ENCODE data around the gene MTA1.

The MTA1 gene

DNA sequence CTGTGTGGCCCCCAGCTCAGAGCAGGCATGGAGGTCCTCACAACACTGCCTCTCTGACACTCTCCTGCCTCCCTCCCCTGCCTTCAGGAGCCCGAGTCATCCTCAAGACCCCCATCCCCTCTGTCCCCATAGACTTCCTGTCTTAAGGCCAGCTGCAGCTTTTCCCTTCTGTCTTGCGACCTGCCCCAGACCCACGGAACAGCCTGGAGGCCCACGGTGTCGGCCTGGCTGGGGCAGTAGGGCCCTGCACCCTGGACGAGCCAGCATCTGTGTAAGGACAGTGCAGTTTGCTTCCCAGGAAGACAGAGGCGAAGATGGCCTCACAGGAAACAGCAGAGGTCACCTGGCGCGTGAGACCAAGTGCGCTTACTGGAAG, 81.1 kb downstream of the MTA1 start:
- intact Hi-C loops (cut with DNase I; ENCODE audit: low total_unique reads), result no loop called here
- Histone ChIP-seq H3K36me3 (peaks cover 10 to 20% (median 16%) of the 10 kb centered on the region in 3 donors), H3K27me3 (no peaks in the 10 kb centered on the region), H3K27ac (no peak overlapping the region), H3K4me3 (no peak overlapping the region), H3K9me3 (no peaks in the 10 kb centered on the region), H3K4me1 (peaks cover 0 to 6% (median 0%) of the 10 kb centered on the region in 4 donors)
- TF ChIP-seq, protein P1, sequence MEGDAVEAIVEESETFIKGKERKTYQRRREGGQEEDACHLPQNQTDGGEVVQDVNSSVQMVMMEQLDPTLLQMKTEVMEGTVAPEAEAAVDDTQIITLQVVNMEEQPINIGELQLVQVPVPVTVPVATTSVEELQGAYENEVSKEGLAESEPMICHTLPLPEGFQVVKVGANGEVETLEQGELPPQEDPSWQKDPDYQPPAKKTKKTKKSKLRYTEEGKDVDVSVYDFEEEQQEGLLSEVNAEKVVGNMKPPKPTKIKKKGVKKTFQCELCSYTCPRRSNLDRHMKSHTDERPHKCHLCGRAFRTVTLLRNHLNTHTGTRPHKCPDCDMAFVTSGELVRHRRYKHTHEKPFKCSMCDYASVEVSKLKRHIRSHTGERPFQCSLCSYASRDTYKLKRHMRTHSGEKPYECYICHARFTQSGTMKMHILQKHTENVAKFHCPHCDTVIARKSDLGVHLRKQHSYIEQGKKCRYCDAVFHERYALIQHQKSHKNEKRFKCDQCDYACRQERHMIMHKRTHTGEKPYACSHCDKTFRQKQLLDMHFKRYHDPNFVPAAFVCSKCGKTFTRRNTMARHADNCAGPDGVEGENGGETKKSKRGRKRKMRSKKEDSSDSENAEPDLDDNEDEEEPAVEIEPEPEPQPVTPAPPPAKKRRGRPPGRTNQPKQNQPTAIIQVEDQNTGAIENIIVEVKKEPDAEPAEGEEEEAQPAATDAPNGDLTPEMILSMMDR (IDR thresholded peaks at IDR 0.05), result no peak
- peak in 1 of 2 donors; percentile 61 for DNase-seq

DNA sequence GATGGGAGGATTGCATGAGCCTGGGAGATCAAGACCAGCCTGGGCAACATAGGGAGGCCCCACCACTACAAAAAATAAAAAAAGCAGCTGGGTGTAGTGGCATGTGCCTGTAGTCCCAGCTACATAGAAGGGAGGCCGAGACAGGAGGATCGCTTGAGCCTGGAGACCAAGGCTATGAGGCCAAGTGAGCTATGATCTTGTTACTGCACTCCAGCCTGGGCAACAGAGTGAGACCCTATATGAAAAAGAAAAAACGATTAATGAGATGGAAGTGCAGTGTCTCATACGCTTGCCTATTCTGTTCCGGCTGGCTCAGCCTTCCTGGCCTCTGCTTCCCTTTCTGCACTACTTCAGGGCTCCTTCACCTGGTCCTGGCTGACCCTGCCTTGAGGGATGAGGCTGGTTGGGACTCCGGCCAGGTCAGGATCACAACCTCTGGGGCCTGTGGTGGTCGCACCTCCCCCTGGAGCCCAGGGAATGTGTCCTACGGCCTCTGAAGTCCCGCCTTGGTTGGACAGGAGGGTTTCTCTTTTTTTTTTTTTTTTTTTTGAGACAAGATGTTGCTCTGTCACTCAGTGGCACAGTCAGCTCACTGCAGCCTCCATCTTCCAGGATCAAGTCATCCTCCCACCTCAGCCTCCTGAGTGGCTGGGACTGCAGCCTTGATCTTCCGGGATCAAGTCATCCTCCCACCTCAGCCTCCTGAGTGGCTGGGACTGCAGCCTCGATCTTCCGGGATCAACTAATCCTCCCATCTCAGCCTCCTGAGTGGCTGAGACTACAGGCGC, 82.1 kb downstream of the MTA1 start:
- H3K36me3 ChIP-seq, result peaks cover 10 to 20% (median 16%) of the 10 kb centered on the region in 3 donors
- DNase-seq, result peak in 1 of 2 donors; percentile 52
- H3K4me3 ChIP-seq, result no peak overlapping the region
- H3K4me1 ChIP-seq, result no peaks in the 10 kb centered on the region
- H3K27ac ChIP-seq, result no peak overlapping the region
- H3K9me3 ChIP-seq, result no peaks in the 10 kb centered on the region
- no peaks in the 10 kb centered on the region for H3K27me3 ChIP-seq
- intact Hi-C loops (cut with DNase I; ENCODE audit: low total_unique reads), result no loop called here
- TF ChIP-seq, protein P1 (IDR thresholded peaks at IDR 0.05), result no peak

GRCh38 chr14:105502446-105503295, 83.0 kb downstream of the MTA1 start:
- no peaks in the 10 kb centered on the region for H3K27me3 ChIP-seq
- peaks cover 10 to 18% (median 14%) of the 10 kb centered on the region in 3 donors for H3K36me3 ChIP-seq
- no peaks in the 10 kb centered on the region for H3K9me3 ChIP-seq
- peak in 1 of 2 donors; percentile 53 for DNase-seq
- TF ChIP-seq, protein P1 (IDR thresholded peaks at IDR 0.05), result no peak
- H3K4me3 ChIP-seq, result no peak overlapping the region
- no peaks in the 10 kb centered on the region for H3K4me1 ChIP-seq
- H3K27ac ChIP-seq, result no peak overlapping the region
- intact Hi-C loops (cut with DNase I; ENCODE audit: low total_unique reads), result no loop called here

DNA sequence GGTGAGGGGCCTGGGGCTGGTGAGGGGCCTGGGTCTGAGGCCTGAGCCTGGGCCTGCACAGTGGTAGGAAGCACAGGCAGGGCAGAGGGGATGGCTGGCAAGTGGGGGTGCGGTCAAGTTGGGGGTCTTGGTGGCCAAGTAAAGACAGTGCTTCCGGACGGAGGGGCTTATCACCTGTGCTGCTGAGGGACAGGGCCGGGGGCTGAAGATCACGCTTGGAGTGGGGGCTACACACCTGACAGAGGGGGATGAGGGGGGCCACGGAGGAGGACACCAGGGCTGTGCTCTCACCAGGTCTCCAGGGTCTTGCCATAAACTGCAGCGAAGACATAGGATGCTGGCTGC, 83.6 kb downstream of the MTA1 start:
- TF ChIP-seq, protein P1 (IDR thresholded peaks at IDR 0.05), result no peak
- no peak for DNase-seq
- Histone ChIP-seq H3K4me1 (no peaks in the 10 kb centered on the region), H3K9me3 (no peaks in the 10 kb centered on the region), H3K27me3 (no peaks in the 10 kb centered on the region), H3K36me3 (peaks cover 9 to 12% (median 10%) of the 10 kb centered on the region in 3 donors), H3K27ac (no peak overlapping the region), H3K4me3 (no peak overlapping the region)
- intact Hi-C loops (cut with DNase I; ENCODE audit: low total_unique reads), result no loop called here

DNA sequence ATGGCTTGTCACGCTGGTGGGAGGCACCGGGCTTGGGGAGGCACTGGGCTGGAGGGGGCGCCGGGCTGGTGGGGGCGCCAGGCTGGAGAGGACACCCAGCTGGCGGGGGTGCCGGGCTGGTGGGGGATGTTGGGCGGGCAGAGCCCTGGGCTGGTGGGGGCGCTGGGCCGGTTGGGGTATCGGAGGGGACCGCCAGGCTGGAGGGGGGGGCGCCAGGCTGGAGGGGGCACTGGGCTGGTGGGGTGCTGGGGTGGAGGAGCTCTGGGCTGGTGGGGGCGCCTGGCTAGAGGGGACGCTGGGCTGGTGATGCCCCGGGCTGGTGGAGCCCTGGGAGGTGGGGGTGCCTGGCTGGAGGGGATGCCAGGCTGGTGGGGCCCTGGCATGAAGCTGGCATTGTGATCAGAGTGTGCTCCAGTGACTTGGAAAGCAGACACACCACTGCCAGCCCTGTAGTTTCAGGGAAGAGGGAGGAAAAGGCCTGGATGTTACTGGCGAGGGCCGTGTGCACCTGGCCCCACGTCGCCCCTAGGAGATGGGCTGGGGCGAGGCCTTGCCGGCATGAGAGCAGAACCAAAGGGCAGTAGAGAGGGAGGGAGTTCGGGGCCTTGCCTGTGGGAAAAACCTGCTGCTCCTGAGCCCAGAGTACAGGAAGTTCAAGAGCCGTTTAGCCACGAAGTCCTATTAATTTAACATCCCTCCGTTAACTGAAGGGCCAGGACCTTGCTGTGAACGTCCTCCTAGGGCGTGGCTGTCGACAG, 84.5 kb downstream of the MTA1 start:
- Histone ChIP-seq H3K27me3 (no peaks in the 10 kb centered on the region), H3K4me3 (no peak overlapping the region), H3K9me3 (no peaks in the 10 kb centered on the region), H3K4me1 (no peaks in the 10 kb centered on the region), H3K27ac (no peak overlapping the region), H3K36me3 (peaks cover 2 to 9% (median 5%) of the 10 kb centered on the region in 3 donors)
- peak in 1 of 2 donors; percentile 59 for DNase-seq
- TF ChIP-seq, protein P1 (IDR thresholded peaks at IDR 0.05), result no peak
- intact Hi-C loops (cut with DNase I; ENCODE audit: low total_unique reads), result no loop called here
